ENCODE measurements around the gene CLTCL1.
"Not testable (repeated sequence)": the region's sequence is repeated elsewhere in the genome, so short reads cannot be mapped to it uniquely, and the experiment has no call there.

CLTCL1 gene

DNA sequence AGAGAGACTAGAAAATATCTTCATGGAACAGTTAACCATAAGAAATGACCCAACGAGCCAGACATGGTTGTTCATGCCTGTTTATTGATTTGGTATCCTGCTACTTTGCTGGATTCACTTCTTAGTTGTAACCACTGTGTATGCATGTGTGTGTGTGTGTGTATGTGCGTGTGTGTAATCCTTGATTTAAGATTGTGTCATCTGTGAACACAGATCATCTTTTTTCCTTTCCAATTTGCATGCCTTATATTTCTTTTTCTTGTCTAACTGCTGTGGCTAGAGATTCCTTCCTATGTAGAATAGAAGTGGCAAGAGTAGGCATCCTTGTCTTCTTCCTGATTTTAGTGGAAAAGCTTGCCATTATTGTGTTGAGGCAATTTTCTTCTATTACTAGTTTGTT lies 16.4 kb upstream of the CLTCL1 start:
- TF ChIP-seq, protein P1, sequence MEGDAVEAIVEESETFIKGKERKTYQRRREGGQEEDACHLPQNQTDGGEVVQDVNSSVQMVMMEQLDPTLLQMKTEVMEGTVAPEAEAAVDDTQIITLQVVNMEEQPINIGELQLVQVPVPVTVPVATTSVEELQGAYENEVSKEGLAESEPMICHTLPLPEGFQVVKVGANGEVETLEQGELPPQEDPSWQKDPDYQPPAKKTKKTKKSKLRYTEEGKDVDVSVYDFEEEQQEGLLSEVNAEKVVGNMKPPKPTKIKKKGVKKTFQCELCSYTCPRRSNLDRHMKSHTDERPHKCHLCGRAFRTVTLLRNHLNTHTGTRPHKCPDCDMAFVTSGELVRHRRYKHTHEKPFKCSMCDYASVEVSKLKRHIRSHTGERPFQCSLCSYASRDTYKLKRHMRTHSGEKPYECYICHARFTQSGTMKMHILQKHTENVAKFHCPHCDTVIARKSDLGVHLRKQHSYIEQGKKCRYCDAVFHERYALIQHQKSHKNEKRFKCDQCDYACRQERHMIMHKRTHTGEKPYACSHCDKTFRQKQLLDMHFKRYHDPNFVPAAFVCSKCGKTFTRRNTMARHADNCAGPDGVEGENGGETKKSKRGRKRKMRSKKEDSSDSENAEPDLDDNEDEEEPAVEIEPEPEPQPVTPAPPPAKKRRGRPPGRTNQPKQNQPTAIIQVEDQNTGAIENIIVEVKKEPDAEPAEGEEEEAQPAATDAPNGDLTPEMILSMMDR (IDR thresholded peaks at IDR 0.05; ENCODE audit: insufficient read depth, low read length), result no peak
- TF ChIP-seq POLR2AphosphoS5 (IDR thresholded peaks at IDR 0.05; ENCODE audit: low read depth) (no peak), GABPA (IDR thresholded peaks at IDR 0.05; ENCODE audit: low read depth) (no peak), SPI1 (IDR thresholded peaks at IDR 0.05; ENCODE audit: borderline replicate concordance, low read depth) (no peak)
- TF ChIP-seq, protein P2, sequence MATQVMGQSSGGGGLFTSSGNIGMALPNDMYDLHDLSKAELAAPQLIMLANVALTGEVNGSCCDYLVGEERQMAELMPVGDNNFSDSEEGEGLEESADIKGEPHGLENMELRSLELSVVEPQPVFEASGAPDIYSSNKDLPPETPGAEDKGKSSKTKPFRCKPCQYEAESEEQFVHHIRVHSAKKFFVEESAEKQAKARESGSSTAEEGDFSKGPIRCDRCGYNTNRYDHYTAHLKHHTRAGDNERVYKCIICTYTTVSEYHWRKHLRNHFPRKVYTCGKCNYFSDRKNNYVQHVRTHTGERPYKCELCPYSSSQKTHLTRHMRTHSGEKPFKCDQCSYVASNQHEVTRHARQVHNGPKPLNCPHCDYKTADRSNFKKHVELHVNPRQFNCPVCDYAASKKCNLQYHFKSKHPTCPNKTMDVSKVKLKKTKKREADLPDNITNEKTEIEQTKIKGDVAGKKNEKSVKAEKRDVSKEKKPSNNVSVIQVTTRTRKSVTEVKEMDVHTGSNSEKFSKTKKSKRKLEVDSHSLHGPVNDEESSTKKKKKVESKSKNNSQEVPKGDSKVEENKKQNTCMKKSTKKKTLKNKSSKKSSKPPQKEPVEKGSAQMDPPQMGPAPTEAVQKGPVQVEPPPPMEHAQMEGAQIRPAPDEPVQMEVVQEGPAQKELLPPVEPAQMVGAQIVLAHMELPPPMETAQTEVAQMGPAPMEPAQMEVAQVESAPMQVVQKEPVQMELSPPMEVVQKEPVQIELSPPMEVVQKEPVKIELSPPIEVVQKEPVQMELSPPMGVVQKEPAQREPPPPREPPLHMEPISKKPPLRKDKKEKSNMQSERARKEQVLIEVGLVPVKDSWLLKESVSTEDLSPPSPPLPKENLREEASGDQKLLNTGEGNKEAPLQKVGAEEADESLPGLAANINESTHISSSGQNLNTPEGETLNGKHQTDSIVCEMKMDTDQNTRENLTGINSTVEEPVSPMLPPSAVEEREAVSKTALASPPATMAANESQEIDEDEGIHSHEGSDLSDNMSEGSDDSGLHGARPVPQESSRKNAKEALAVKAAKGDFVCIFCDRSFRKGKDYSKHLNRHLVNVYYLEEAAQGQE (IDR thresholded peaks at IDR 0.05; ENCODE audit: insufficient replicate concordance, low read depth), result no peak
- H3K27me3 ChIP-seq (ENCODE audit: insufficient read depth, poor library complexity, severe bottlenecking), result no peaks in the 10 kb centered on the region
- DNase-seq (ENCODE audit: low read depth in 1 of 2, low spot score in 1 of 2), result no peak
- H3K27ac ChIP-seq (replicated peaks), result no peak overlapping the region
- no peak overlapping the region for H3K4me3 ChIP-seq (replicated peaks; ENCODE audit: insufficient read depth, low read length)

DNA sequence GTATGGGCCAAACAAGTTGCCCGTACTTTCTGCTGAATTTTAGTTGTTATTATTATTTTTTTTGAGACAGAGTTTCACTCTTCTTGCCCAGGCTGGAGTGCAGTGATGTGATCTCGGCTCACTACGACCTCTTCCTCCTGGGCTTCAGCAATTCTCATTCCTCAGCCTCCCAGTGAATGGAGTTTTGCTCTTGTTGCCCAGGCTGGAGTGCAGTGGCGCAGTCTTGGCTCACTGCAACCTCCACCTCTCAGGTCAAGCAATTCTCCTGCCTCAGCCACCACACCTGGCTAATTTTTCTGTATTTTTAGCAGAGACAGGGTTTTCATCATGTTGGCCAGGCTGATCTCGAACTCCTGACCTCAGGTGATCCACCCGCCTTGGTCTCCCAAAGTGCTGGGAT lies 15.0 kb upstream of the CLTCL1 start:
- not testable (repeated sequence) for DNase-seq (ENCODE audit: low read depth in 1 of 2, low spot score in 1 of 2); H3K27me3 ChIP-seq (ENCODE audit: insufficient read depth, poor library complexity, severe bottlenecking); H3K4me3 ChIP-seq (replicated peaks; ENCODE audit: insufficient read depth, low read length); H3K27ac ChIP-seq (replicated peaks)

DNA sequence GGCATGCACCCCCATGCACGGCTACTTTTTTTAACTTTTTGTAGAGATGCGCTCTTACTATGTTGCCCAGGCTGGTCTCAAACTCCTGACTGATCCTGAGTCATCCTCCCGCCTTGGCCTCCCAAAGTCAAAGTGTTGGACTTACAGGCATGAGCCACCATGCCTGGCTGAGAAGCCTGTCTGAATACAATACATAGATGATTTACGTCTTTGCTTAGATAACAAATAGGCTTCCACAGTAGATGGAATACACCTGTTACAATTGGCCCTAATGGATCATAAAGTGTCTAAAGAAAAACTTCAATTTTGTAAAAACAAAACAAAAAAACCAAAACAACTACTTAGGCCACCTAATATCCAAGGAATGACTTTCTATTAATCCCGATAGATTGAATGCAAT lies 13.0 kb upstream of the CLTCL1 start:
- Histone ChIP-seq H3K4me3 (replicated peaks; ENCODE audit: insufficient read depth, low read length) (no peak overlapping the region), H3K27ac (replicated peaks) (no peak overlapping the region), H3K27me3 (ENCODE audit: insufficient read depth, poor library complexity, severe bottlenecking) (no peaks in the 10 kb centered on the region)
- no peak for DNase-seq (ENCODE audit: low read depth in 1 of 2, low spot score in 1 of 2)
- TF ChIP-seq SPI1 (IDR thresholded peaks at IDR 0.05; ENCODE audit: borderline replicate concordance, low read depth) (no peak), GABPA (IDR thresholded peaks at IDR 0.05; ENCODE audit: low read depth) (no peak), POLR2AphosphoS5 (IDR thresholded peaks at IDR 0.05; ENCODE audit: low read depth) (no peak)
- TF ChIP-seq, protein P2 (IDR thresholded peaks at IDR 0.05; ENCODE audit: insufficient replicate concordance, low read depth), result no peak
- TF ChIP-seq, protein P1 (IDR thresholded peaks at IDR 0.05; ENCODE audit: insufficient read depth, low read length), result no peak

DNA sequence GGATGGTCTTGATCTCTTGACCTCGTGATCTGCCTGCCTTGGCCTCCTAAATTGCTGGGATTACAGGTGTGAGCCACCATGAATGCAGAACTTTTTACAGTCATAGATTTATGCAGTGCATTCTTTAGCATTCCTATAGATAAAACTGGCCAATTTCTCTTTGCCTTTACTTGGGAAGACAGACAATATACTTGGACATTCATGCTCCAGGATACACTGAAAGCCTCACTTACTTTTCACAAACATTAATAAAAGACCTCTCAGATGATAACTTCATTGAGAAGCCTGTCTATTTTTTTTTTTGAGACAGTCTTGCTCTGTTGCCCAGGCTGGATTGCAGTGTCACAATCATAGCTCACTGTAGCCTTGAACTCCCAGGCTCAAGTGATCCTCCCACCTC lies 12.3 kb upstream of the CLTCL1 start:
- Histone ChIP-seq H3K27me3 (ENCODE audit: insufficient read depth, poor library complexity, severe bottlenecking) (no peaks in the 10 kb centered on the region), H3K27ac (replicated peaks) (no peak overlapping the region), H3K4me3 (replicated peaks; ENCODE audit: insufficient read depth, low read length) (no peak overlapping the region)
- no peak for DNase-seq (ENCODE audit: low read depth in 1 of 2, low spot score in 1 of 2)
- TF ChIP-seq, protein P1 (IDR thresholded peaks at IDR 0.05; ENCODE audit: insufficient read depth, low read length), result no peak
- TF ChIP-seq GABPA (IDR thresholded peaks at IDR 0.05; ENCODE audit: low read depth), result no peak
- TF ChIP-seq SPI1 (IDR thresholded peaks at IDR 0.05; ENCODE audit: borderline replicate concordance, low read depth), result no peak
- TF ChIP-seq POLR2AphosphoS5 (IDR thresholded peaks at IDR 0.05; ENCODE audit: low read depth), result no peak
- TF ChIP-seq, protein P2 (IDR thresholded peaks at IDR 0.05; ENCODE audit: insufficient replicate concordance, low read depth), result no peak
